H1 (cell line): ENCODE data around the gene RSPH9. TPM values are rescaled to one million over a fixed set of nuclear protein-coding genes. Genes with fewer than 3 reads are reported as not detected.
A peak's percentile ranks its signal among the peaks of the same experiment; 100 is the strongest.

Experiments used
- ATF3 ChIP-seq: IDR thresholded peaks from 2 replicates; pipeline ENCODE4 v1.6.1; 2011; ENCODE audit warnings: low read depth, mild to moderate bottlenecking, low read length; ENCODE audit not compliant: insufficient read depth
- BRCA1 ChIP-seq: IDR thresholded peaks from 2 replicates; pipeline ENCODE4 v1.6.1; 2012; ENCODE audit warnings: low read depth, low read length, improper control_type of control experiment
- CHD2 ChIP-seq: IDR thresholded peaks from 2 replicates; pipeline ENCODE4 v1.6.1; 2012; ENCODE audit warnings: low read length, improper control_type of control experiment
- GABPA ChIP-seq: IDR thresholded peaks from 2 replicates; pipeline ENCODE4 v1.6.1; 2011; ENCODE audit warnings: mild to moderate bottlenecking, low read length, moderate library complexity, borderline replicate concordance; ENCODE audit not compliant: insufficient read depth
- HDAC6 ChIP-seq: IDR thresholded peaks from one replicate; pipeline ENCODE4 v1.7.1; 2012; ENCODE audit warnings: low read depth, mild to moderate bottlenecking, inconsistent platforms, low read length, moderate library complexity
- JUN ChIP-seq: IDR thresholded peaks from 2 replicates; pipeline ENCODE4 v1.6.1; 2011; ENCODE audit warnings: low read depth, mild to moderate bottlenecking, improper control_type of control experiment, low read length
- JUND ChIP-seq: IDR thresholded peaks from 2 replicates; pipeline ENCODE4 v1.6.1; 2011; ENCODE audit warnings: mild to moderate bottlenecking, improper control_type of control experiment, low read length
- SIRT6 ChIP-seq: IDR thresholded peaks from one replicate; pipeline ENCODE4 v1.7.1; 2012; ENCODE audit warnings: low read length, inconsistent platforms
- SP2 ChIP-seq: IDR thresholded peaks from 2 replicates; pipeline ENCODE4 v1.6.1; 2012; ENCODE audit warnings: mild to moderate bottlenecking, low read length, inconsistent platforms
- SRF ChIP-seq: IDR thresholded peaks from 2 replicates; pipeline ENCODE4 v1.6.1; 2011; ENCODE audit warnings: mild to moderate bottlenecking, low read depth, low read length, moderate library complexity
- TBP ChIP-seq: IDR thresholded peaks from 2 replicates; pipeline ENCODE4 v1.6.1; 2011; ENCODE audit warnings: low read depth, low read length, improper control_type of control experiment
- ZNF274 ChIP-seq: IDR thresholded peaks from 2 replicates; pipeline ENCODE4 v1.7.0; 2012; ENCODE audit warnings: low read length, borderline replicate concordance; ENCODE audit errors: extremely low read depth
- polyA plus RNA-seq, 7 experiments: library from polyadenylated mRNA; depleted of rRNA in 3 of 7; stranded (reverse) in 5 of 7; unstranded in 2 of 7; fragments of >200 nt in 5 of 7; fragments of 200-250 nt in 2 of 7; gene quantifications; 1 replicate in 5 of 7; 2 replicates in 1 of 7; 4 replicates in 1 of 7; pipeline versions ENCODE4 v1.2.1 to v1.2.3, GENCODE V29; 2011 to 2013; ENCODE audit warnings: missing spikeins in 2 of 7, mixed read lengths in 2 of 7
- total RNA-seq: library from RNA; stranded (reverse); fragmentation: NEBNext Ultra II Directional; extraction: Animal tissue kit (Norgen Biotek cat#: 25700); gene quantifications from 2 replicates; pipeline ENCODE4 v1.2.1, GENCODE V29; 2021
- TF ChIP-seq, protein P1 (sequence below): IDR thresholded peaks from 2 replicates; pipeline ENCODE4 v1.6.1; 2012; ENCODE audit warnings: low read length, inconsistent platforms

RSPH9 gene
- total and polyA plus RNA-seq, 2 of the 8 experiments (the other 6 are each of a cell fraction or from before 2014, with no cell fraction given), result 0.15 to 0.23 TPM

DNA sequence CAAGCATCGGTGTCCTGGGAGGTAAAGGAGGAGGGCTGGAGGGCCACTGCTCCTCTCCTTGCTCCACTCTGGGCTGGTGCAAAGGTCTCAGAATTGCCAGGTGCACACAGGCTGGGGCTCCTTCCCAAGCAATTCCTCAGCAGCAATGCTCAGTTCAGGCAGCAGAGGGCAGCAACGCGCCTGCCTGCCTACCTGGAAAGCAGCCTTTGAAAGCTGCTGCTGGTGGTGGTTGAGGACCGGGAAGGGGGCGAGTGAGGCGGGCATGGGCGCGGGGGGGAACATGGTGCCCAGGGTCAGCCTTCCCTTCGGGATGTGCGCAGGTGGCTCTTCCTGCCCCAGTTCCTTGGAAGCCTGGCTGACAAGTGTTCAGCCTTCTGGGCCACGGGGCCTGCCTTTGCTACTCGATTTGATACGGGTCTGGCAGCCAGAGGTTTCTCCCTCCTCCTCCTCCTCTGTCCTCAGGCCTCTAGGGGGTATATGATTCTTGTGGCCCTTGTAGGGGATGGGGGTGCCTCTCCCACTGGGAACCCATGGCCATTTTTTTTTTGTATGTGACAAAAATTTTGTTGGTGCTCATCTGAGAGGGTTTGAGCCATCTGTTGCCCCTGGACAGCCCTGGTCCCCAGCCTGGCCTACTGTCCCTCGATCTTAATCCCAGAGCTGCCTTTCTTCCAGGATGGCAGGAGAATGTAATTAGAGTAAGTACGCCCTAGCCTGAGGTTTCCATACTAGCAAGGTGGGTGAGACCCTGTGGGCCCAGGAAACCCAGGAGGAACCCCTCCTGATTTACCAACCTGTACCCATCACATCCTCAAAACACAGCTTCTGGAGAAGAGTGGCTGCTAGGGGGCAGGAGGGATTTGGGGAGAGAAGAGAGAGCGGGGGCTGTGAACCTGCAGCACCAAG lies 22.7 kb downstream of the RSPH9 start (continued):
- peak; percentile 12; the same call in 1 of the 2 replicates for TF ChIP-seq BRCA1
- no peak for TF ChIP-seq GABPA
- no peak for TF ChIP-seq ATF3
- no peak for TF ChIP-seq SP2
- no peak for TF ChIP-seq ZNF274
- TF ChIP-seq, protein P1, sequence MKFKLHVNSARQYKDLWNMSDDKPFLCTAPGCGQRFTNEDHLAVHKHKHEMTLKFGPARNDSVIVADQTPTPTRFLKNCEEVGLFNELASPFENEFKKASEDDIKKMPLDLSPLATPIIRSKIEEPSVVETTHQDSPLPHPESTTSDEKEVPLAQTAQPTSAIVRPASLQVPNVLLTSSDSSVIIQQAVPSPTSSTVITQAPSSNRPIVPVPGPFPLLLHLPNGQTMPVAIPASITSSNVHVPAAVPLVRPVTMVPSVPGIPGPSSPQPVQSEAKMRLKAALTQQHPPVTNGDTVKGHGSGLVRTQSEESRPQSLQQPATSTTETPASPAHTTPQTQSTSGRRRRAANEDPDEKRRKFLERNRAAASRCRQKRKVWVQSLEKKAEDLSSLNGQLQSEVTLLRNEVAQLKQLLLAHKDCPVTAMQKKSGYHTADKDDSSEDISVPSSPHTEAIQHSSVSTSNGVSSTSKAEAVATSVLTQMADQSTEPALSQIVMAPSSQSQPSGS, result no peak
- TF ChIP-seq SRF, result no peak
- TF ChIP-seq CHD2, result no peak
- no peak for TF ChIP-seq SIRT6
- TF ChIP-seq JUND, result 0 out of 2 replicates have a peak, but pooled peaks have one; percentile 11
- TF ChIP-seq HDAC6, result no peak
- no peak for TF ChIP-seq TBP
- TF ChIP-seq JUN, result no peak
